ENCODE results near the gene GPRC5A. TPM values are rescaled to one million over a fixed set of nuclear protein-coding genes. Genes with fewer than 3 reads are reported as not detected.
A peak's percentile ranks its signal among the peaks of the same experiment; 100 is the strongest.

Gene GPRC5A
- total and polyA plus RNA-seq, 2 of the 4 experiments (the other 2 are of a cell fraction), result 49.6 to 201 TPM

- Histone ChIP-seq H3K36me3 (ENCODE audit: control insufficient read depth, insufficient read depth, low read length) (peaks cover 3% of the 10 kb centered on the region), H3K4me1 (ENCODE audit: control insufficient read depth, insufficient read depth, low read length) (peaks cover 2% of the 10 kb centered on the region; the same call in 1 of the 2 replicates), H3K14ac (replicated peaks; ENCODE audit: low read depth, low read length) (no peak overlapping the region), H4K91ac (ENCODE audit: insufficient read depth, low read depth, low read length) (no peak overlapping the region), H2BK120ac (ENCODE audit: low read depth, low read length) (no peak overlapping the region), H3K79me1 (ENCODE audit: low read depth in 1 of 2, low read length in 2 of 2) (no peaks in the 10 kb centered on the region; a peak in 2 of 4 replicates), H2BK20ac (ENCODE audit: low read depth, low read length) (no peak overlapping the region), H2BK5ac (ENCODE audit: low read depth, low read length, poor library complexity, severe bottlenecking) (no peak overlapping the region), H3K9ac (ENCODE audit: low read depth, low read length) (no peak overlapping the region), H3K9me1 (ENCODE audit: insufficient read depth, low read length) (no peaks in the 10 kb centered on the region), H3K56ac (ENCODE audit: extremely low read depth, insufficient read depth, low read length) (no peak overlapping the region), H3K27ac (ENCODE audit: insufficient read depth, low read length) (no peak overlapping the region), H2AFZ (replicated peaks; ENCODE audit: low read length, poor library complexity) (no peak overlapping the region), H3K4me3 (ENCODE audit: insufficient read depth, low read depth, low read length) (no peak overlapping the region), H3K4me2 (ENCODE audit: low read depth, low read length) (no peak overlapping the region; the same call in 1 of the 2 replicates), H2AK5ac (ENCODE audit: low read depth, low read length) (no peak overlapping the region), H4K20me1 (ENCODE audit: insufficient read depth, low read length) (no peaks in the 10 kb centered on the region), H2BK15ac (ENCODE audit: low read depth, low read length) (no peak overlapping the region), H2AK9ac (replicated peaks; ENCODE audit: low read depth, low read length, poor library complexity) (no peak overlapping the region), H3K27me3 (ENCODE audit: control insufficient read depth, insufficient read depth, low read length) (no peaks in the 10 kb centered on the region), H3K18ac (ENCODE audit: low read depth, low read length) (no peak overlapping the region), H4K5ac (ENCODE audit: low read depth, low read length) (no peak overlapping the region; the same call in 1 of the 2 replicates), H3K4ac (ENCODE audit: low read depth, low read length) (no peak overlapping the region), H3K9me3 (ENCODE audit: control insufficient read depth, insufficient read depth, low read length) (no peaks in the 10 kb centered on the region), H3K23ac (ENCODE audit: low read depth, low read length) (no peak overlapping the region), H4K8ac (ENCODE audit: low read depth in 2 of 2, low read length in 2 of 2) (no peak overlapping the region)
- TF ChIP-seq FOS (IDR thresholded peaks at IDR 0.05; ENCODE audit: low read depth, low read length), result no peak
- no peak for TF ChIP-seq SMC3 (IDR thresholded peaks at IDR 0.05; ENCODE audit: low read depth, low read length)
- no peak for TF ChIP-seq MXI1 (IDR thresholded peaks at IDR 0.05; ENCODE audit: borderline replicate concordance, low read depth, low read length)
- no peak for TF ChIP-seq POLR2A (IDR thresholded peaks at IDR 0.05; ENCODE audit: low read depth, low read length)
- TF ChIP-seq BHLHE40 (IDR thresholded peaks at IDR 0.05; ENCODE audit: low read depth, low read length), result no peak
- no peak for TF ChIP-seq MAZ (IDR thresholded peaks at IDR 0.05; ENCODE audit: borderline replicate concordance, low read depth, low read length)
- BruUV-seq (replicated peaks), result no TSS peak
- 20% methylated on average over 1 of the region's 8 CpGs; no CpG with 5 or more reads in 1 of the 2 experiments for WGBS, 2 experiments (ENCODE audit: extremely low coverage in 2 of 2, insufficient read length in 1 of 2)
- no peak for DNase-seq
- ATAC-seq (ENCODE audit: low read depth), result peak; percentile 54
- CTCF ChIA-PET, result no interaction called here
- intact Hi-C loops (cut with micrococcal nuclease), result no loop called here
- in situ Hi-C loops (cut with MboI; ENCODE audit: low sequenced_read_pairs), result no loop called here
- POLR2A ChIA-PET (ENCODE audit: unreplicated experiment), result no interaction called here
- dilution Hi-C loops (cut with HindIII; ENCODE audit: low sequenced_read_pairs, unreplicated experiment), result no loop called here
Observed at GRCh38 chr12:12934556-12934955, 43.2 kb downstream of the GPRC5A start.
